ENCODE results near the gene AGBL4.

The AGBL4 gene

DNA sequence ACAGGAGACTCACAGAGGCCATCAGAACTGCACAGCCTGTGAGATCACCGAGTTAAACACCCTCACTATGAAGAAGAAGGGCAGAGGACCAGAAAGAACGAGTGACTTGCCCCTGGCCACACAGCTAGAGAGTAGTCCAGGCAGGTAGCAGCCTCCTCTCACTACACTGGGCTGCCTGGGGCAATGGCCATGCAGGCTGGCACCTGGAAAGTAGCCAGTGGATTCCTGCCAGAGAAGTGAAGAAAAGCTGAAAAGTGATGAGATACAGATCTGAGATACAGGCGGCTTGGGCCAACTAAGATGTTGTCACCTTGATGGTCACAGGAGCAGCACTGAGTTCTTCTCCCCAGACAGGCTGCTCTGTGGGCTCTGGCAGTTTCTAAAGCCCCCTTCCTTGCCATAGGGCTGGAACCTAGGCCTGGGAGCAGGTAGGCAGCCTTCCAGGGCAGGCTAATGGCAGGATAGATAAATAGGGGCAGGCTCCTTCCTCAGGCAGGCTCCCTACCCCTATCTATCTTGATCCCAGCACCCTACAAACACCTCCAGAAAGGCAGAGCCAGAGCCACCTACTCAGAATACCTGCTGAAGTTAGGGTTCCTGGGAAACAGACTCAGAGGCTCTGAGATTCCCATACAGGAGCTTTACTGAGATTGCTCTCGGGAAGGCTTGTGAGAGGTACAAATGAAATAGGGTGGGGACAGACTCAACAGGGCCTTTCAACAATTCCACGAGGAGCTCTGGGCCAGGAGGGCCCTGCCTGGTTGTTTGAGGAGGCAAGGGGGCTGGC lies 1353.3 kb downstream of the AGBL4 start:
- FAIRE-seq = no peak

GRCh38 chr1:48668339-48668738 lies 1355.4 kb downstream of the AGBL4 start:
- FAIRE-seq = no peak

GRCh38 chr1:48667782-48668181 lies 1356.0 kb downstream of the AGBL4 start:
- no peak for FAIRE-seq

- no peak for FAIRE-seq
Measured at GRCh38 chr1:48665708-48666407, 1357.9 kb downstream of the AGBL4 start.

- no peak for FAIRE-seq
Measured at GRCh38 chr1:48661726-48662463, 1361.9 kb downstream of the AGBL4 start.

DNA sequence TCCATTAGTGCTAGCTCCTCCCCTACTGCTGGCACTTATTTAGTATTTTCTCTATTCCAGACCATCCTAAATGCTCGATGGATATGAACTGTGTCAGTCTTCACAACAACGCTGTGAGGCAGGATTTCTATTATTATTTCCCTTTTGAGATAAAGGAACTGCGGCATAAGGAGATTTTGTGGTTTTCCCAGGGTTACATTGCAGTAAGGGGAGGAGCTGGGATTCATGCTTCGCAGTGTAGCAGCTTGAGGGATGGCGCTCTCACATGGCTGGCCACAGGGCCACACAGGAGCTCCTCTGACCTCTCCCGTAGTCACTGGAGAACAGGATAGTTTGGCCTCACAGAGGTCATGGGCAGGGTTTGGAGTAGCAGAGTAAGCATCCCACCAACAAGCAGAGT lies 1364.0 kb downstream of the AGBL4 start:
- FAIRE-seq = no peak

- no peak for FAIRE-seq
Measured at GRCh38 chr1:48657413-48657812, 1366.3 kb downstream of the AGBL4 start.

DNA sequence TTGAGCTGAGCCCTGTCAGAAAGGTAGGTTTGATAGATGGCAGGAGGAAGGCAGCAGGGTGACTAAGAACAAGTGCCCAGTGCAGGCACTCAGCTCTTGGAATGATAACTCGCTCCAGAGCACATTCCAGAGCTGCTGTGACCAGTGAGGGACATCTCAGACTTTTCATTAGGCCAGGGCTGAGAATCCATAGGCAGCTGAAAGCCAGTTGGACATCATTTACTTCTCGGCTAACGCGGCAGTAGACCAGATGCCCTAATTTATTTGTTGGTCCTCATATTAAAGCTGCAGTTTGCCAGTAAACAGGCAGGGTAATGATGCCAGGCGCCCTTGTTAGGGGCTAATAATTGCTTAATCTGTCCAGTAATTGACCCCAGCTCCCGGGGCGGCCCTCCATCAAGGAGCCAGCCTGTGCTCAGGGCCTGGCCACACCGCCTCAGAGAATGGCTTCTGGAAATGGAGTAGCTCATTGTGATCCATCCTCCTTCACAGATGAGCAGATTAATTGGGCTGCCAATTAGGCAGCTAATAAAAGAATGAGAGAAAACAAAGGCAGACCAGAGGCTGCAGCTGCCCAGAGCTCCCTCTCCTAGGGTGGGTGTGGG lies 1369.0 kb downstream of the AGBL4 start:
- FAIRE-seq = no peak

DNA sequence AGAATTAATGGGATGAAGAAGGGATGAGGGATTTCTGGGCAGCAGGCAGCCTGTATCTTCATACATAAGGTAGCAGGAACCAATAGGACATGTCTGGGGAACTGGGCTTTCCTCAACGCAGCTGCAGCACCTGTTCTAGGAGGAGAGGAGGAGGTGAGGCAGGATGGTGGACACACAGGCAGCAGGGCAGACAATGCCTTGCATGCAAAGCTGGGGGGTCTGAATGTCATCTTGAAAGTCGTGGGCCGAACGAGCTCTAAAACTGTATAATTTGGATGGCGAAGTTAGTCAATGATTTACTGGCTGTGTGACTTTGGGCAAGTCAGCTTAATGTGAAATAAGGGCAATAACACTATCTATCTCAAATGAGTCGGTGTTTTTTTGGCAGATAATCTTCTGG lies 1371.4 kb downstream of the AGBL4 start:
- no peak for FAIRE-seq

- no peak for FAIRE-seq
Measured at GRCh38 chr1:48649880-48650279, 1373.9 kb downstream of the AGBL4 start.

GRCh38 chr1:48645883-48646282 lies 1377.9 kb downstream of the AGBL4 start:
- FAIRE-seq = no peak

GRCh38 chr1:48644905-48645605 lies 1378.7 kb downstream of the AGBL4 start:
- no peak for FAIRE-seq

- no peak for FAIRE-seq
Measured at GRCh38 chr1:48644190-48644900, 1379.4 kb downstream of the AGBL4 start.

GRCh38 chr1:48643193-48643592 lies 1380.6 kb downstream of the AGBL4 start:
- FAIRE-seq = no peak

GRCh38 chr1:48640836-48641492 lies 1382.8 kb downstream of the AGBL4 start:
- FAIRE-seq = no peak

- no peak for FAIRE-seq
Measured at GRCh38 chr1:48629867-48630266, 1393.9 kb downstream of the AGBL4 start.

DNA sequence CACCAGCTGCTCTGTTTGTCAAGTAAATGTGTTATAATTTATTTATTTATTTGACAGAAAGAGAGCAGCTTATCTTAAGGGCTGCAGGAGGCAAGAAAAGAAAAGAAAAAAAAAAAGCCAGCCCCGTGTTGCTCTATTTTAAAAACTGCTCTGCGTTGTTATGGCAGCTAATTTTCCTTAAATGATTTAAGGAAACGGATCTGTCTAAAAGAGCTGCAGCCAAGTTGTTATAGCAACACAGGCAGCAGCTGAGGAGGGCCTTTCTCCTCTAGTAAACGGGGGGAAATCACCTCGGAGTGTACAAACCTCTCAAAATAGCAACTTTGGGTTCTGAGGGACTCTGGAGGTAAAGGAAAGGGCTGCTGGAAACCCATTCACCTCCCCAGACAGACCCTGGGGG lies 1396.3 kb downstream of the AGBL4 start:
- no peak for FAIRE-seq

- no peak for FAIRE-seq
Measured at GRCh38 chr1:48619539-48619938, 1404.2 kb downstream of the AGBL4 start.

- no peak for FAIRE-seq
Measured at GRCh38 chr1:48617252-48617651, 1406.5 kb downstream of the AGBL4 start.

DNA sequence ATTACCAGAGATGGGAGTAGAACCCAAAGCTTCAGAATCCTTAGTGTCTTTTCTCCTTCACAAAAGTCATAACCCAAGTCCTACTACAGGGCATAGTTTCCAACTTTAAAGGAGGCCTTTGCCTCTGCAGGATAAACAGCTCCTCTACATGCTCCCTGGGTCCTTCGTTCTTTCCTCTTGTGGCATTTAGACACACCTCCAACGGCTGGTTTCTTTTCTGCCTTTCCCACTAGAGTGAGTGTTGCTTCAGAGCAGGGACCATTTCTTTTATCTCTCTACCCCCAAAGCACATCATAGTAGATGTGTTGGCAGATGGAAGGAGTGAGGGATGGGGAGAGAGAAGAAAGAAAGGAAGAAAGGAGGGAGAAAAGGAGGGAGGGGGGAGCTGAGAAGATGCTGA lies 1407.0 kb downstream of the AGBL4 start:
- no peak for FAIRE-seq

- FAIRE-seq = no peak
Measured at GRCh38 chr1:48611841-48612240, 1411.9 kb downstream of the AGBL4 start.
